HepG2 (cell line): ENCODE data around the gene FARSB. TPM values are rescaled to one million over a fixed set of nuclear protein-coding genes. Genes with fewer than 3 reads are reported as not detected.

Source experiments
- HOXA3 ChIP-seq: sonication (generic); formaldehyde crosslinking; IDR thresholded peaks from 2 replicates; pipeline ENCODE4 v1.5.0; 2020; ENCODE audit warnings: missing genetic modification reagents
- IKZF1 ChIP-seq: fragments of 450-650 bp; IDR thresholded peaks from 2 replicates; pipeline ENCODE4 v1.7.1; 2016
- ISX ChIP-seq: sonication (generic); formaldehyde crosslinking; conservative IDR thresholded peaks from 2 replicates; pipeline ENCODE4 v1.5.0; 2020; ENCODE audit warnings: missing genetic modification reagents
- KLF11 ChIP-seq: IDR thresholded peaks from 2 replicates; pipeline ENCODE4 v1.6.1; 2016; ENCODE audit warnings: missing compliant biosample characterization
- MBNL3 ChIP-seq: fragments of 250-450 bp; sonication (Bioruptor Pico); conservative IDR thresholded peaks from 2 replicates; pipeline ENCODE4 v1.8.0; 2022; ENCODE audit warnings: mild to moderate bottlenecking, inconsistent platforms
- NCOA1 ChIP-seq: sonication (generic); formaldehyde crosslinking; IDR thresholded peaks from 2 replicates; pipeline ENCODE4 v1.9.0; 2021; ENCODE audit warnings: missing genetic modification reagents
- ZBTB38 ChIP-seq: sonication (generic); formaldehyde crosslinking; IDR thresholded peaks from 2 replicates; pipeline ENCODE4 v1.5.1; 2020; ENCODE audit warnings: mild to moderate bottlenecking, missing genetic modification reagents
- ZNF687 ChIP-seq: sonication (generic); formaldehyde crosslinking; IDR thresholded peaks from 2 replicates; pipeline ENCODE4 v1.5.1; 2020; ENCODE audit warnings: mild to moderate bottlenecking, missing genetic modification reagents, moderate library complexity
- ZNF746 ChIP-seq: sonication (generic); formaldehyde crosslinking; IDR thresholded peaks from 2 replicates; pipeline ENCODE4 v1.8.0; 2022; ENCODE audit warnings: mild to moderate bottlenecking, missing genetic modification reagents
- ZNF766 ChIP-seq: sonication (generic); formaldehyde crosslinking; IDR thresholded peaks from 2 replicates; pipeline ENCODE4 v1.5.0; 2020; ENCODE audit warnings: missing genetic modification reagents, borderline replicate concordance
- ZSCAN12 ChIP-seq: sonication (generic); formaldehyde crosslinking; IDR thresholded peaks from 2 replicates; pipeline ENCODE4 v1.9.0; 2021; ENCODE audit warnings: mild to moderate bottlenecking, missing genetic modification reagents
- ZSCAN20 ChIP-seq: sonication (generic); formaldehyde crosslinking; IDR thresholded peaks from 2 replicates; pipeline ENCODE4 v1.4.0; 2020; ENCODE audit warnings: missing genetic modification reagents, mild to moderate bottlenecking, borderline replicate concordance
- polyA plus RNA-seq, 8 experiments: library from polyadenylated mRNA; depleted of rRNA in 3 of 8; stranded (reverse) in 7 of 8; unstranded in 1 of 8; fragments of >200 nt; fragmentation: Illumina TruSeq in 4 of 8; extraction: Trizol in 4 of 8; gene quantifications; 2 replicates each; pipeline versions ENCODE4 v1.2.1 to v1.2.3, GENCODE V29; 2011 to 2016; ENCODE audit warnings: low read depth in 4 of 8, missing spikeins in 1 of 8, mixed read lengths in 1 of 8; ENCODE audit not compliant: insufficient read depth in 1 of 8
- total RNA-seq, 5 experiments: library from RNA; depleted of rRNA; stranded (reverse); fragments of >200 nt; fragmentation: Illumina TruSeq; extraction: Trizol; gene quantifications; 2 replicates each; pipeline ENCODE4 v1.2.3, GENCODE V29; 2016; ENCODE audit warnings: low read depth in 1 of 5
- TF ChIP-seq, protein P1 (sequence below): sonication (generic); formaldehyde crosslinking; IDR thresholded peaks from 2 replicates; pipeline ENCODE4 v1.4.0; 2020; ENCODE audit warnings: mild to moderate bottlenecking, missing genetic modification reagents, borderline replicate concordance
- TF ChIP-seq, protein P2 (sequence below): sonication (generic); formaldehyde crosslinking; IDR thresholded peaks from 2 replicates; pipeline ENCODE4 v1.8.1; 2023; ENCODE audit warnings: mild to moderate bottlenecking, moderate library complexity, missing genetic modification reagents
- TF ChIP-seq, protein P3 (sequence below): sonication (generic); formaldehyde crosslinking; IDR thresholded peaks from 2 replicates; pipeline ENCODE4 v1.5.0; 2020; ENCODE audit warnings: missing genetic modification reagents

Gene FARSB
- total and polyA plus RNA-seq, 2 of the 13 experiments (the other 11 are each of a cell fraction or from before 2014, with no cell fraction given): 23.3 to 45.9 TPM

DNA sequence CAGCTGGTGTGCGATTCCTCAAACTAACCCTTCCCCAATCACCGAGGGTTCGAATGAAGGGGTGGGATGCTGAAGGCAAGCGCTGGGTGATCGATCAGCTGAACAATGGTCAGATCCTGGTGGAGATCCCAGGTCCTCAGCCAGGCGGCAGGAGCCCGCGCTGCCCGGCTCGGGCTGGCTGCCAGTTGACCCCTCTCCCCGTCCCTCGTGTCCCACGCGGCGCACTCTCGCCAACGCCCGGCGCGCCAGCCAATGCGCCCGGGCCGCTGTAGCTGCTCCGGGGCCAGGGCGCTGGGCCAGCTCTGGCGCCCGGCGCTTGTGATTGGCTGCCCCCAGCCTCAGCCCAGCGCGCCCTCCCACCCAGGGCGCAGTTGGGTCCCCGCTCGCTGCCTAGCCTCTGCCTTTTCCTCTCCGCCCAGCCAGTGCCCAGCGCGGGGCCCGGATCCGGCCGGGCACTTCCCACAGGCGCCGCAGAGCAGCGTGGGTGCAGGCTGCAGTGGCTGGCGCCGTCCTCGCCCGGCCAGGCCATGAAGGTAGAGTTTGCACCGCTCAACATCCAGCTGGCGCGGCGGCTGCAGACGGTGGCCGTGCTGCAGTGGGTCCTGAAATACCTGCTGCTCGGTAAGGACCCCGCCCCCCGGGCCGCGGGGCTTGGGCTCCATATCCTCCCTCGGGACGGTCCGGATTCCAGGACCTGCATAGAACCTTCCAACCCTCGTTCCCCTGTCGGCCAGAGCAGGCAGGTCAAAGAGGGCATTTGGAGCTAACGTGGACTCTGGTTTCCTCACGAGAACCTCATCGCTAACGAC is 15.6 kb upstream of the FARSB start, which contains the start of gene MOGAT1 (continued):
- TF ChIP-seq, protein P1, sequence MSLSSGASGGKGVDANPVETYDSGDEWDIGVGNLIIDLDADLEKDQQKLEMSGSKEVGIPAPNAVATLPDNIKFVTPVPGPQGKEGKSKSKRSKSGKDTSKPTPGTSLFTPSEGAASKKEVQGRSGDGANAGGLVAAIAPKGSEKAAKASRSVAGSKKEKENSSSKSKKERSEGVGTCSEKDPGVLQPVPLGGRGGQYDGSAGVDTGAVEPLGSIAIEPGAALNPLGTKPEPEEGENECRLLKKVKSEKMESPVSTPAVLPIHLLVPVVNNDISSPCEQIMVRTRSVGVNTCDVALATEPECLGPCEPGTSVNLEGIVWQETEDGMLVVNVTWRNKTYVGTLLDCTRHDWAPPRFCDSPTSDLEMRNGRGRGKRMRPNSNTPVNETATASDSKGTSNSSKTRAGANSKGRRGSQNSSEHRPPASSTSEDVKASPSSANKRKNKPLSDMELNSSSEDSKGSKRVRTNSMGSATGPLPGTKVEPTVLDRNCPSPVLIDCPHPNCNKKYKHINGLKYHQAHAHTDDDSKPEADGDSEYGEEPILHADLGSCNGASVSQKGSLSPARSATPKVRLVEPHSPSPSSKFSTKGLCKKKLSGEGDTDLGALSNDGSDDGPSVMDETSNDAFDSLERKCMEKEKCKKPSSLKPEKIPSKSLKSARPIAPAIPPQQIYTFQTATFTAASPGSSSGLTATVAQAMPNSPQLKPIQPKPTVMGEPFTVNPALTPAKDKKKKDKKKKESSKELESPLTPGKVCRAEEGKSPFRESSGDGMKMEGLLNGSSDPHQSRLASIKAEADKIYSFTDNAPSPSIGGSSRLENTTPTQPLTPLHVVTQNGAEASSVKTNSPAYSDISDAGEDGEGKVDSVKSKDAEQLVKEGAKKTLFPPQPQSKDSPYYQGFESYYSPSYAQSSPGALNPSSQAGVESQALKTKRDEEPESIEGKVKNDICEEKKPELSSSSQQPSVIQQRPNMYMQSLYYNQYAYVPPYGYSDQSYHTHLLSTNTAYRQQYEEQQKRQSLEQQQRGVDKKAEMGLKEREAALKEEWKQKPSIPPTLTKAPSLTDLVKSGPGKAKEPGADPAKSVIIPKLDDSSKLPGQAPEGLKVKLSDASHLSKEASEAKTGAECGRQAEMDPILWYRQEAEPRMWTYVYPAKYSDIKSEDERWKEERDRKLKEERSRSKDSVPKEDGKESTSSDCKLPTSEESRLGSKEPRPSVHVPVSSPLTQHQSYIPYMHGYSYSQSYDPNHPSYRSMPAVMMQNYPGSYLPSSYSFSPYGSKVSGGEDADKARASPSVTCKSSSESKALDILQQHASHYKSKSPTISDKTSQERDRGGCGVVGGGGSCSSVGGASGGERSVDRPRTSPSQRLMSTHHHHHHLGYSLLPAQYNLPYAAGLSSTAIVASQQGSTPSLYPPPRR (CRISPR knock-in tag): peak; percentile 73
- TF ChIP-seq MBNL3 (CRISPR knock-in tag): no peak
- peak; percentile 74; the same call in 1 of the 2 replicates for TF ChIP-seq ZBTB38 (CRISPR knock-in tag)
- peak; percentile 86 for TF ChIP-seq HOXA3 (CRISPR knock-in tag)
- TF ChIP-seq KLF11 (CRISPR knock-in tag): peak; percentile 75; the same call in 1 of the 2 replicates
- TF ChIP-seq, protein P2, sequence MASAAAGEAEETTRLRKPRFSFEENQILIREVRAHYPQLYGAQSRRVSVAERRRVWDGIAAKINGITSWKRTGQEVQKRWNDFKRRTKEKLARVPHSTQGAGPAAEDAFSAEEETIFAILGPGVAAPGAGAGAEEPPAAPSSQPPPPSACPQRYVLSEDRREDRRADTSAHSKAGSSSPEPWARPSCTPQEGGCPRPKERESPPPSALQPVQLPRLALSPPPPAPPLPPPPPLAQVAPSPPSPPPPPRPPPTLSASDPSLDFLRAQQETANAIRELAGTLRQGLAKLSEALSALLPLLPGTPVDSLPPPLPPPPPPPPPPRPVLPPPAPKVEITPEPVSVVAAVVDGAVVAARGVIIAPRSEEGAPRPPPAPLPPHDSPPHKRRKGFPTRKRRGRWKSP (CRISPR knock-in tag): peak; percentile 100
- TF ChIP-seq, protein P3, sequence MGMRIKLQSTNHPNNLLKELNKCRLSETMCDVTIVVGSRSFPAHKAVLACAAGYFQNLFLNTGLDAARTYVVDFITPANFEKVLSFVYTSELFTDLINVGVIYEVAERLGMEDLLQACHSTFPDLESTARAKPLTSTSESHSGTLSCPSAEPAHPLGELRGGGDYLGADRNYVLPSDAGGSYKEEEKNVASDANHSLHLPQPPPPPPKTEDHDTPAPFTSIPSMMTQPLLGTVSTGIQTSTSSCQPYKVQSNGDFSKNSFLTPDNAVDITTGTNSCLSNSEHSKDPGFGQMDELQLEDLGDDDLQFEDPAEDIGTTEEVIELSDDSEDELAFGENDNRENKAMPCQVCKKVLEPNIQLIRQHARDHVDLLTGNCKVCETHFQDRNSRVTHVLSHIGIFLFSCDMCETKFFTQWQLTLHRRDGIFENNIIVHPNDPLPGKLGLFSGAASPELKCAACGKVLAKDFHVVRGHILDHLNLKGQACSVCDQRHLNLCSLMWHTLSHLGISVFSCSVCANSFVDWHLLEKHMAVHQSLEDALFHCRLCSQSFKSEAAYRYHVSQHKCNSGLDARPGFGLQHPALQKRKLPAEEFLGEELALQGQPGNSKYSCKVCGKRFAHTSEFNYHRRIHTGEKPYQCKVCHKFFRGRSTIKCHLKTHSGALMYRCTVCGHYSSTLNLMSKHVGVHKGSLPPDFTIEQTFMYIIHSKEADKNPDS (CRISPR knock-in tag): peak; percentile 93; the same call in 1 of the 2 replicates
- peak; percentile 90; the same call in 1 of the 2 replicates for TF ChIP-seq ZSCAN20 (CRISPR knock-in tag)
- peak; percentile 23; the same call in 1 of the 2 replicates for TF ChIP-seq ZSCAN12 (CRISPR knock-in tag)
- TF ChIP-seq IKZF1: no peak
- TF ChIP-seq ISX (CRISPR knock-in tag): no peak
- peak; percentile 68 for TF ChIP-seq ZNF766 (CRISPR knock-in tag)
- TF ChIP-seq ZNF746 (CRISPR knock-in tag): no peak
- TF ChIP-seq ZNF687 (CRISPR knock-in tag): peak; percentile 100
- peak; percentile 95 for TF ChIP-seq NCOA1
